Memory B cell (primary cell): ENCODE data around the gene FAM124A.
"Not testable (repeated sequence)": the region's sequence is repeated elsewhere in the genome, so short reads cannot be mapped to it uniquely, and the experiment has no call there.

Source experiments
- ATAC-seq: fragments of 150-1000 bp; cut with Tn5 transposase; 2 replicates; pipeline ENCODE4 v1.10.0; 2021; ENCODE audit warnings: low read depth, mild to moderate bottlenecking, moderate library complexity
- DNase-seq, 2 donors: peaks; one replicate each; pipeline ENCODE4 v3.0.0; 2022; ENCODE audit warnings: low spot score in 2 of 2
- H3K27ac Mint-ChIP-seq: one replicate; pipeline ENCODE4 v1.8.0; 2022; ENCODE audit warnings: mild to moderate bottlenecking, moderate library complexity, mixed read lengths
- H3K27me3 Mint-ChIP-seq: one replicate; pipeline ENCODE4 v1.8.0; 2022; ENCODE audit warnings: mixed read lengths
- H3K36me3 Mint-ChIP-seq: one replicate; pipeline ENCODE4 v1.8.0; 2022; ENCODE audit warnings: mild to moderate bottlenecking, mixed read lengths
- H3K4me1 Mint-ChIP-seq: one replicate; pipeline ENCODE4 v1.8.0; 2022; ENCODE audit warnings: mixed read lengths
- H3K4me3 Mint-ChIP-seq: one replicate; pipeline ENCODE4 v1.8.0; 2022; ENCODE audit warnings: mild to moderate bottlenecking, moderate library complexity, mixed read lengths
- H3K9me3 Mint-ChIP-seq: one replicate; pipeline ENCODE4 v1.8.0; 2022; ENCODE audit warnings: mixed read lengths

The FAM124A gene

GRCh38 chr13:51280379-51280940, 58.3 kb downstream of the FAM124A start:
- Mint-ChIP-seq H3K4me1 (no peaks in the 10 kb centered on the region), H3K27ac (no peak overlapping the region)
- no peak for ATAC-seq

GRCh38 chr13:51282322-51282721, 60.1 kb downstream of the FAM124A start:
- DNase-seq (no peak), ATAC-seq (no peak)
- Mint-ChIP-seq H3K4me1 (no peaks in the 10 kb centered on the region), H3K27me3 (peaks cover 3% of the 10 kb centered on the region), H3K9me3 (no peaks in the 10 kb centered on the region), H3K27ac (no peak overlapping the region), H3K4me3 (no peak overlapping the region), H3K36me3 (no peaks in the 10 kb centered on the region)

More at GRCh38 chr13:51280379-51280940, 58.3 kb downstream of the FAM124A start:
- Mint-ChIP-seq H3K36me3 (no peaks in the 10 kb centered on the region), H3K4me3 (no peak overlapping the region), H3K27me3 (peaks cover 3% of the 10 kb centered on the region), H3K9me3 (no peaks in the 10 kb centered on the region)
- DNase-seq = no peak

- not testable (repeated sequence) for H3K36me3 Mint-ChIP-seq, H3K27me3 Mint-ChIP-seq, H3K9me3 Mint-ChIP-seq, ATAC-seq, H3K27ac Mint-ChIP-seq, DNase-seq, H3K4me1 Mint-ChIP-seq, H3K4me3 Mint-ChIP-seq
These were observed 60.7 kb downstream of the FAM124A start for GRCh38 chr13:51282923-51283322.

DNA sequence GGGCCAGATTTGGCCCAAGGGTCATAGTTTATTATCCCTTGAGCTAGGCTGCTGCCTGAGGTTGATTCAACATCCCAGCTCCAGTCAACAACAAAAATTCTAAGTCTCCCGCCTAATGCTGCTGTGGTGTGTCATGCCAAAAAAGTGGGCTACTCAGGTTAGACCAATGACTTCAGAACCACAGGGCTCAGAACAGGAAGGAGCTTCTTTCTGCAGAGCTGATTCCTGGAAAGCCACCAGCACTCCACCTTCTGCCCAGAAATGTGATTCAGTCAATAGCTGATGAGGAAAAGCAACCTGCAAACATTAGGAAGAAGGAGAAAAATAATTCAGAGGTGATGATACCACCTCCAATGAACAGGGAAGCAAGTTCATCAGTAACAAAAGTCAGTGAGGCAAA, 61.2 kb downstream of the FAM124A start:
- H3K4me1 Mint-ChIP-seq = no peaks in the 10 kb centered on the region
- no peaks in the 10 kb centered on the region for H3K36me3 Mint-ChIP-seq
- H3K27ac Mint-ChIP-seq = no peak overlapping the region
- no peak overlapping the region for H3K4me3 Mint-ChIP-seq
- no peaks in the 10 kb centered on the region for H3K9me3 Mint-ChIP-seq
- DNase-seq (no peak), ATAC-seq (no peak)
- peaks cover 3% of the 10 kb centered on the region for H3K27me3 Mint-ChIP-seq

GRCh38 chr13:51284339-51284738, 62.1 kb downstream of the FAM124A start:
- Mint-ChIP-seq H3K4me1 (no peaks in the 10 kb centered on the region), H3K36me3 (no peaks in the 10 kb centered on the region), H3K9me3 (no peaks in the 10 kb centered on the region), H3K27me3 (peaks cover 3% of the 10 kb centered on the region), H3K4me3 (no peak overlapping the region), H3K27ac (no peak overlapping the region)
- DNase-seq (no peak), ATAC-seq (no peak)

DNA sequence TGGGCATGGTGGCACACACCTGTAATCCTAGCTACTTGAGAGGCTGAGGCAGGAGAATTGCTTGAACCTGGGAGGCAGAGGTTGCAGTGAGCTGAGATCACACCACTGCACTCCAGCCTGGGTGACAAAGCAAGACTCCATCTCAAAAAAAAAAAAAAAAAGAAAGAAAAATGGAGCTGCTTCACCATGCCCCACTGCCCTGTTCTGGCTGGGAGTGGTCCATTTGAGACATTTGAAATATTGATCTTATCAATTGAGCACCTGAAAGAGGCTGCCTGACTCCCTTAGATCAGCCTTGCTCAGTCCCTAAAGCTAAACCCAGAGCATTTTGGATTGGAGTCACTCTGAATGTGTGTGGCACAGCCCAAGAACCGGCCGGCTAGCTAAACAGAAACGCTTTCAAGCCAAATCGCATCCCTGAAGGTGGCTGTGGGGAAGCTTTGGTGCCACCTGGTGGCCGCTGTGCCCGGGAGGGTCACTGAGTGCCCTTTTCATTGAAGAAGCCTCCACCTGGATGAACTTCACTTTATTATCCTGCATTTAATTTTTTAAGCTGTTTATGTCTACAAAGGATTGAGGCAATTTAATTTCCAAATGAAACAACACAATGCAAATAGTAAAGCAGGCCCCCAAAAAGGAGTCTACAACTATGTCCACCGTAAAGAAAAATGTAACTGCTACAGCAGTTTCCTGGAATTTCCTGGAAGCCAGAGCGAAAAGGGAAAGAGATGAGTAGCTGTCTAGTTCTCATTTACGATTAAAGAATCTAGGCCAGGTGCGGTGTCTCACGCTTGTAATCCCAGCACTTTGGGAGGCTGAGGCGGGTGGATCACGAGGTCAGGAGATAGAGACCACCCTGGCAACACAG, 64.2 kb downstream of the FAM124A start:
- ATAC-seq (peak; percentile 89), DNase-seq (peak; percentile 71 to 73)
- H3K27me3 Mint-ChIP-seq = peaks cover 5% of the 10 kb centered on the region
- H3K4me1 Mint-ChIP-seq = no peaks in the 10 kb centered on the region
- H3K9me3 Mint-ChIP-seq = no peaks in the 10 kb centered on the region
- H3K4me3 Mint-ChIP-seq = no peak overlapping the region
- no peak overlapping the region for H3K27ac Mint-ChIP-seq
- H3K36me3 Mint-ChIP-seq = no peaks in the 10 kb centered on the region

GRCh38 chr13:51287758-51288157, 65.6 kb downstream of the FAM124A start:
- ATAC-seq (no peak), DNase-seq (no peak)
- Mint-ChIP-seq H3K4me3 (no peak overlapping the region), H3K36me3 (no peaks in the 10 kb centered on the region), H3K27me3 (peaks cover 6% of the 10 kb centered on the region), H3K4me1 (no peaks in the 10 kb centered on the region), H3K27ac (no peak overlapping the region), H3K9me3 (no peaks in the 10 kb centered on the region)

DNA sequence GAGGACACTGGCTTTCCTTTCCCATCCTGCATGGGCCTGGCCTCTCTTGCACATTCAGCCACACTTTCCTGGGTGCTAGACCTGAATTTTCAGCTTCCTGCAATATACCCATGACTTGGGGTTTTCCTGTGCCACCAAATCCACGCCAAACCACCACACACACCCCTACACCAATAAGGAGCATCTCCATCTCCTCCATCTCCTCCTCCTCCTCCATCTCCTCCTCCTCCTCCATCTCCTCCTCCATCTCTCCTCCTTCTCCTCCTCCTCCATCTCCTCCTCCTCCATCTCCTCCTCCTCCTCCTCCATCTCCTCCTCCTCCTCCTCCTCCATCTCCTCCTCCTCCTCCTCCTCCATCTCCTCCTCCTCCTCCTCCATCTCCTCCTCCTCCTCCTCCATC, 66.1 kb downstream of the FAM124A start:
- not testable (repeated sequence) for H3K4me3 Mint-ChIP-seq, ATAC-seq, H3K27me3 Mint-ChIP-seq, H3K27ac Mint-ChIP-seq, H3K36me3 Mint-ChIP-seq, H3K4me1 Mint-ChIP-seq, DNase-seq, H3K9me3 Mint-ChIP-seq

- Mint-ChIP-seq H3K27ac (no peak overlapping the region), H3K4me3 (no peak overlapping the region), H3K4me1 (no peaks in the 10 kb centered on the region), H3K36me3 (no peaks in the 10 kb centered on the region), H3K9me3 (no peaks in the 10 kb centered on the region), H3K27me3 (peaks cover 12% of the 10 kb centered on the region)
- DNase-seq (no peak), ATAC-seq (no peak)
These were observed 69.1 kb downstream of the FAM124A start for GRCh38 chr13:51291341-51291740.

DNA sequence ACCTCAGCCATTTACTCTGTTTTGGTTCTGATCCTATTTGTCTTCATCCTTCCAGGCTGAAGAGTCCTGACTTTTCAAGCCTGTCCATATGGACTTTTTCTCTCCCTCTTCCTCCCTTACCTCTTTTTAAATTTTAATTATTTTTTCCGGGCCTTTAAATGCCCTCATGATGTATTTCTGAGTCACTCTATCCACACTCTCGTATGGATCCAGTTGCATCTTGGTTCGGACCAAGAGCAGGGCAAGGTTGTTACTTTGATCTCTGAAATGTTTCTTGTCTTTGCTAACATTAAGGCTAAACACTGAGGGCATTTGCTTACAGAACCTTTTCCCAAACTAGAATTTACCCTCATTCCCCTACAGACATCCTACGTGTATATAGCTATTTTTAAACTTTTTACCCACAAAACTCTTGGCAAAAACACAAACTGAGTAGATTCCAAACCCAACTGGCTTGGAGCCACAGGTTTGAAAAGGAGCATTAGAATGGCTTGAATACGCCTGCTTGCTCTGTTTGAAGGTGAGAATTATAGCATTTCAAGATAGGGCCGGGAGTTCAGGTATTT, 69.9 kb downstream of the FAM124A start:
- Mint-ChIP-seq H3K9me3 (no peaks in the 10 kb centered on the region), H3K4me1 (no peaks in the 10 kb centered on the region), H3K36me3 (no peaks in the 10 kb centered on the region), H3K27ac (no peak overlapping the region), H3K4me3 (no peak overlapping the region), H3K27me3 (peaks cover 12% of the 10 kb centered on the region)
- ATAC-seq = no peak
- DNase-seq = no peak

- ATAC-seq = no peak
- Mint-ChIP-seq H3K4me3 (no peak overlapping the region), H3K27ac (no peak overlapping the region), H3K4me1 (no peaks in the 10 kb centered on the region), H3K27me3 (peaks cover 20% of the 10 kb centered on the region), H3K9me3 (no peaks in the 10 kb centered on the region), H3K36me3 (no peaks in the 10 kb centered on the region)
- no peak for DNase-seq
These were observed 75.4 kb downstream of the FAM124A start for GRCh38 chr13:51297556-51297955.

DNA sequence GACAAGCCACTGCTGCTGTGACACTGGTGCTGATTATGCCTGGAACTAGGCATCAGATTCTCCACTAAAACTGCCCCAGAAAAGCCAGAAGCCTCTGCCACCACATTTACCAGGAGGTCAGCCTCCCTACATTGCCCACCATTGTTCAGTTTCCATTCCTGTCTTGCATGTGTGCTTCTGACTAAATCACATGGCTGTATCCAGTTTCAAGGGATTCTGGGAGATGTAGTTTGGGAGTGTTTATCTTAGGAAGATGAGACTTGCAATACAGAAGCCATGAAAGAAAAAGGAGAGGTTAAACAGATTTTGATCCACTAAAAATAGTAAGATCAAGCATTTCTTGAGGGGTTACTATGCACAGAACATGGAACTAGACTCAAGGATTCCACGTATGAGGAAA, 76.6 kb downstream of the FAM124A start:
- Mint-ChIP-seq H3K4me3 (no peak overlapping the region), H3K27ac (no peak overlapping the region), H3K9me3 (no peaks in the 10 kb centered on the region), H3K36me3 (no peaks in the 10 kb centered on the region), H3K4me1 (no peaks in the 10 kb centered on the region), H3K27me3 (peaks cover 18% of the 10 kb centered on the region)
- ATAC-seq (no peak), DNase-seq (no peak)

DNA sequence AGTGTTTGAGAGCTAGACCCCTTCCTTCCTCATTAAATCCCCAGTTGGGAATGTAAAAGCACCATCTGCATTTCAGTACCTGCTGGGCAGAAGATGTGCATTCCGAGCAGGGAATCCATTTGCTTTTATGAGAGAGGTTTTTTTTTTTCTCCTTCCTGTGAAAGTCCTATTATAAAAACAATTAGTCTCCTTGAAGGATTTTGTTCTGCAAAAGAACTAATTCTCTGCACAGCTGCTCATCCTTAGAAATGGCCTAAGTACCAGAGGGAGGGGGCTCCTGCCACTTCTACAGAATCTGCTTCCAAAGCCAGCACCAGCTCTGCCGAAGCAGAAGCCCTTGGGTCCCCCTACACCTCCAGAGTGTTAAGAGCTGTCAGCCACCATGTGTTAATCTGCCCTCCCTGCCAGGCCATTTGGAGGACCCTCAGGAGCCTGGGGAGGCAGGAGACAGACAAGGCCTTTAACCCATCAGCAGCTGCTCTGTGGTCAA, 80.9 kb downstream of the FAM124A start:
- H3K4me1 Mint-ChIP-seq = peaks cover 2% of the 10 kb centered on the region

GRCh38 chr13:51303882-51304281, 81.7 kb downstream of the FAM124A start:
- Mint-ChIP-seq H3K4me1 (peaks cover 5% of the 10 kb centered on the region), H3K9me3 (no peaks in the 10 kb centered on the region), H3K27me3 (peaks cover 19% of the 10 kb centered on the region), H3K4me3 (no peak overlapping the region), H3K36me3 (no peaks in the 10 kb centered on the region), H3K27ac (no peak overlapping the region)
- no peak for ATAC-seq
- no peak for DNase-seq

More for the DNA sequence above, 80.9 kb downstream of the FAM124A start:
- Mint-ChIP-seq H3K36me3 (no peaks in the 10 kb centered on the region), H3K9me3 (no peaks in the 10 kb centered on the region), H3K27me3 (peaks cover 18% of the 10 kb centered on the region), H3K4me3 (no peak overlapping the region), H3K27ac (no peak overlapping the region)
- DNase-seq = no peak
- ATAC-seq = no peak
